ENCODE data around the gene KPNB1. TPM values are rescaled to one million over a fixed set of nuclear protein-coding genes. Genes with fewer than 3 reads are reported as not detected.

The KPNB1 gene
- total and polyA plus RNA-seq, 2 experiments from 2014 or later = 274 to 599 TPM

DNA sequence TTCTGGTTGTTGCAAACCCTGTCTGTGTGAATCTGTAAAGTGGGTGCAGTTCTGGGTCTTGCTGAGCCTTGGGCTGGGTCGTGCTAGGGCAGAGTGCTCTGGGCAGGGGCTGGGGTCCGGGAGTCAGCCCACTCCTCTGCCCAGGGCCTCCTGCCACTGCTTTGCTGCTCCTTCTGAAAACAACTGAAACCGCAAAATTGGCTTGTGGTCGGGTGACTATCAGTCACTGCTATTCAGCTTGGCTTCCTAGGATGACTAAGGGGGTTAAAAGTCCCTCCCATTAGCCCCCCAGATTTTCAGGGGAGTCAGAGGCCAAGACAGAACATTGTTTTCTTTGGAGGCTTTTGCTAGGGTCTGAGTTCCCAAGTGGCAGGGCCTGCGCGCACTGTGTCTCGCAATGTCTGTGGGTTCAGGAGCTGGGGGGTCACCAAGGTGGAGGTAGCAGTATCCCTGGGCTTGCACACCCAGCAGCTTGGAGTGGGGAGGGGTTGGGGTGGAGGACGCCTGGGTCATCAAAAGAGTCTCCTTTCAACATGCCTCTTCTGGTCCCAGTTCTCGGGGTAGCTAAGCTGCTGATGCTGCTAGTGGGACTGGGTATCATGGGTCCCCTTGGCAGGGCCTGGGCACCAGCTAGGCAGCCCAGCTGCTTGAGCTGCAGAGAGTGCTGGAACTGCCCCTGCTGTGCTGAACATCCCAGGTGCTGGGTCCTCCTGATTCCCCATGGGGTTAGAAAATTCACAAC, 69.9 kb downstream of the KPNB1 start (continued):
- TF ChIP-seq ZNF462 (CRISPR knock-in tag; IDR thresholded peaks at IDR 0.05) = no peak
- TF ChIP-seq JUNB (IDR thresholded peaks at IDR 0.05; ENCODE audit: unreplicated experiment) = no peak
- TF ChIP-seq CREB1 (CRISPR knock-in tag; IDR thresholded peaks at IDR 0.05; ENCODE audit: low read depth) = no peak
- no peak for TF ChIP-seq EZH2 (IDR thresholded peaks at IDR 0.05; ENCODE audit: low read depth, unreplicated experiment)
- TF ChIP-seq, protein P1, sequence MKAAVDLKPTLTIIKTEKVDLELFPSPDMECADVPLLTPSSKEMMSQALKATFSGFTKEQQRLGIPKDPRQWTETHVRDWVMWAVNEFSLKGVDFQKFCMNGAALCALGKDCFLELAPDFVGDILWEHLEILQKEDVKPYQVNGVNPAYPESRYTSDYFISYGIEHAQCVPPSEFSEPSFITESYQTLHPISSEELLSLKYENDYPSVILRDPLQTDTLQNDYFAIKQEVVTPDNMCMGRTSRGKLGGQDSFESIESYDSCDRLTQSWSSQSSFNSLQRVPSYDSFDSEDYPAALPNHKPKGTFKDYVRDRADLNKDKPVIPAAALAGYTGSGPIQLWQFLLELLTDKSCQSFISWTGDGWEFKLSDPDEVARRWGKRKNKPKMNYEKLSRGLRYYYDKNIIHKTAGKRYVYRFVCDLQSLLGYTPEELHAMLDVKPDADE (IDR thresholded peaks at IDR 0.05) = no peak

DNA sequence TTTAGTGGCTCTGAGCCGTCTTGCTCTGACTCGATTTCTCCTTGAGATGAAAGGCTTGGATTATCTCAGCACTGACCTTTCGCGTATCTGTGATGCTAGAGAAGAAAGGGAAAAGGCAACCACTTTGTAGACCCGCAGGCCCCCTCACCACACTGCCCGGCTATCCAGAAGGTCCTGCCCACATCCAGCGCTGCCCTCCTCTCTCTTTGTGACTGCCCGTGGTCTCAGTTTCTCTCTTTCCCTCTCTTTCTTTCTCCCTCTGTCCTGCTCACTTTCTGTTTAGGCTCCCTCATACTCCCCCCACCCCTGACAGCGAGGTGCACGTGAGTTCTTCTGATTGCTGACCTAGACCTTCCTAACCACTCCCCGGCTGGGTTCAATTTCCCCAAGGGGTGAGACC, 70.5 kb downstream of the KPNB1 start:
- Mint-ChIP-seq H3K4me1 (peaks cover 29% of the 10 kb centered on the region), H3K27ac (no peak overlapping the region), H3K36me3 (ENCODE audit: low read depth) (no peaks in the 10 kb centered on the region; the same call in 2 of the 3 replicates), H3K4me3 (no peak overlapping the region), H3K27me3 (ENCODE audit: insufficient read depth, low read depth, poor library complexity) (peaks cover 21% of the 10 kb centered on the region), H3K9me3 (no peaks in the 10 kb centered on the region; the same call in 2 of the 3 replicates)
- Histone ChIP-seq H3F3A (replicated peaks; ENCODE audit: low read depth) (no peaks in the 10 kb centered on the region), H3K79me2 (replicated peaks; ENCODE audit: insufficient read depth) (no peaks in the 10 kb centered on the region), H3K4me2 (peak overlapping the region; percentile 74), H3K9me2 (ENCODE audit: insufficient read depth) (no peaks in the 10 kb centered on the region), H4K20me1 (replicated peaks; ENCODE audit: insufficient read depth) (no peaks in the 10 kb centered on the region), H2AFZ (peak overlapping the region; percentile 81), H3K4me3 (peak overlapping the region; percentile 50; the same call in 1 of the 2 replicates), H3K27me3 (ENCODE audit: insufficient read depth) (peaks cover 42% of the 10 kb centered on the region), H3K27ac (ENCODE audit: low read depth) (no peak overlapping the region), H3K36me3 (ENCODE audit: insufficient read depth) (no peaks in the 10 kb centered on the region), H3K4me1 (ENCODE audit: insufficient read depth) (peaks cover 17% of the 10 kb centered on the region; the same call in 1 of the 2 replicates)
- DNase-seq (ENCODE audit: low spot score) (no peak), ATAC-seq (no peak)
- TF ChIP-seq EZH2phosphoT487 (IDR thresholded peaks at IDR 0.05; ENCODE audit: unreplicated experiment) (no peak), CREB1 (CRISPR knock-in tag; IDR thresholded peaks at IDR 0.05; ENCODE audit: low read depth) (no peak), ZNF331 (CRISPR knock-in tag; IDR thresholded peaks at IDR 0.05; ENCODE audit: low read depth) (no peak), ZNF114 (CRISPR knock-in tag; IDR thresholded peaks at IDR 0.05) (no peak), JUNB (IDR thresholded peaks at IDR 0.05; ENCODE audit: unreplicated experiment) (no peak), STAT1 (IDR thresholded peaks at IDR 0.05; ENCODE audit: unreplicated experiment) (no peak), POLR2AphosphoS5 (IDR thresholded peaks at IDR 0.05; ENCODE audit: low read depth) (no peak), REST (IDR thresholded peaks at IDR 0.05; ENCODE audit: unreplicated experiment) (no peak)
- TF ChIP-seq, protein P1 (IDR thresholded peaks at IDR 0.05) = no peak
